ENCODE measurements around the gene PPP1R8. TPM values are rescaled to one million over a fixed set of nuclear protein-coding genes. Genes with fewer than 3 reads are reported as not detected.
"Not testable (repeated sequence)": the region's sequence is repeated elsewhere in the genome, so short reads cannot be mapped to it uniquely, and the experiment has no call there.

The PPP1R8 gene
- total RNA-seq, 2 experiments from 2014 or later, result 57.3 to 72.4 TPM

GRCh38 chr1:27804791-27805190 lies 25.8 kb upstream of the PPP1R8 start:
- intact Hi-C loops (cut with micrococcal nuclease; ENCODE audit: unreplicated experiment), result no loop called here
- no peak overlapping the region for H3K4me3 ChIP-seq (ENCODE audit: low read depth, low read length, poor library complexity, severe bottlenecking)
- CTCF ChIA-PET (ENCODE audit: unreplicated experiment), result no interaction called here

DNA sequence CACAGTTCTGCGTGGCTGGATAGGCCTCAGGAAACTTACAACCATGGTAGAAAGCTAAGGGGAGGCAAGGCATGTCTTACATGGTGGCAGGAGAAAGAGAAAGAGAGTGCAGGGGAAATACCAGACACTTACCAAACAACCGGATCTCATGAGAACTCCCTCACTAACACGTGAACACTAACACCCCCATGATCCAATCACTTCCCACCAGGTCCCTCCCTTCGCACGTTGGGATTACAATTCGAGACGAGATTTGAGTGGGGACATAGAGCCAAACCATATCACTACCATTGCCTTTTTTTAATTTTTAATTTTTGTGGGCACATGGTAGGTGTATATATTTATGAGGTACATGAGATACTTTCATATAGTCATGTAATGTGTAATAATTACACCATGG lies 23.8 kb upstream of the PPP1R8 start:
- H3K79me2 ChIP-seq (ENCODE audit: insufficient read depth, low read depth, low read length), result no peaks in the 10 kb centered on the region
- H3K4me3 ChIP-seq (ENCODE audit: low read depth, low read length, poor library complexity, severe bottlenecking), result no peak overlapping the region
- no peak for DNase-seq (ENCODE audit: low spot score)
- H3K27ac ChIP-seq (ENCODE audit: low read depth, low read length, poor library complexity, severe bottlenecking), result no peak overlapping the region
- H3K36me3 ChIP-seq (ENCODE audit: insufficient read depth, low read length), result peaks cover 45% of the 10 kb centered on the region
- H3K9me2 ChIP-seq (ENCODE audit: insufficient read depth, low read length), result no peaks in the 10 kb centered on the region
- BruUV-seq (replicated peaks), result no TSS peak
- POLR2A ChIA-PET, result interaction anchor here (0.7 kb wide), 1 partner anchor 29 kb away, joined by 3 read pairs; no protein-coding TSS in a partner anchor
- H3K9me3 ChIP-seq (ENCODE audit: low read length), result no peaks in the 10 kb centered on the region
- H2AFZ ChIP-seq (ENCODE audit: low read length), result no peak overlapping the region
- intact Hi-C loops (cut with micrococcal nuclease; ENCODE audit: unreplicated experiment), result no loop called here
- TF ChIP-seq EZH2phosphoT487 (IDR thresholded peaks at IDR 0.05; ENCODE audit: borderline replicate concordance, low read depth, low read length), result no peak
- TF ChIP-seq, protein P1, sequence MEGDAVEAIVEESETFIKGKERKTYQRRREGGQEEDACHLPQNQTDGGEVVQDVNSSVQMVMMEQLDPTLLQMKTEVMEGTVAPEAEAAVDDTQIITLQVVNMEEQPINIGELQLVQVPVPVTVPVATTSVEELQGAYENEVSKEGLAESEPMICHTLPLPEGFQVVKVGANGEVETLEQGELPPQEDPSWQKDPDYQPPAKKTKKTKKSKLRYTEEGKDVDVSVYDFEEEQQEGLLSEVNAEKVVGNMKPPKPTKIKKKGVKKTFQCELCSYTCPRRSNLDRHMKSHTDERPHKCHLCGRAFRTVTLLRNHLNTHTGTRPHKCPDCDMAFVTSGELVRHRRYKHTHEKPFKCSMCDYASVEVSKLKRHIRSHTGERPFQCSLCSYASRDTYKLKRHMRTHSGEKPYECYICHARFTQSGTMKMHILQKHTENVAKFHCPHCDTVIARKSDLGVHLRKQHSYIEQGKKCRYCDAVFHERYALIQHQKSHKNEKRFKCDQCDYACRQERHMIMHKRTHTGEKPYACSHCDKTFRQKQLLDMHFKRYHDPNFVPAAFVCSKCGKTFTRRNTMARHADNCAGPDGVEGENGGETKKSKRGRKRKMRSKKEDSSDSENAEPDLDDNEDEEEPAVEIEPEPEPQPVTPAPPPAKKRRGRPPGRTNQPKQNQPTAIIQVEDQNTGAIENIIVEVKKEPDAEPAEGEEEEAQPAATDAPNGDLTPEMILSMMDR (conservative IDR thresholded peaks at IDR 0.05; ENCODE audit: low read length), result no peak
- no peak overlapping the region for H3K4me2 ChIP-seq (ENCODE audit: low read length)
- H3K4me1 ChIP-seq (ENCODE audit: insufficient read depth, low read length, poor library complexity, severe bottlenecking), result no peaks in the 10 kb centered on the region
- H4K20me1 ChIP-seq (ENCODE audit: insufficient read depth, low read length), result no peaks in the 10 kb centered on the region
- CTCF ChIA-PET (ENCODE audit: unreplicated experiment), result no interaction called here

More at GRCh38 chr1:27804791-27805190, 25.8 kb upstream of the PPP1R8 start:
- TF ChIP-seq, protein P1 (conservative IDR thresholded peaks at IDR 0.05; ENCODE audit: low read length), result no peak
- DNase-seq (ENCODE audit: low spot score), result no peak
- H3K36me3 ChIP-seq (ENCODE audit: insufficient read depth, low read length), result peaks cover 58% of the 10 kb centered on the region
- H3K9me2 ChIP-seq (ENCODE audit: insufficient read depth, low read length), result no peaks in the 10 kb centered on the region
- H4K20me1 ChIP-seq (ENCODE audit: insufficient read depth, low read length), result no peaks in the 10 kb centered on the region
- H3K79me2 ChIP-seq (ENCODE audit: insufficient read depth, low read depth, low read length), result no peaks in the 10 kb centered on the region
- BruUV-seq (replicated peaks), result no TSS peak
- no peaks in the 10 kb centered on the region for H3K4me1 ChIP-seq (ENCODE audit: insufficient read depth, low read length, poor library complexity, severe bottlenecking)
- POLR2A ChIA-PET, result no interaction called here
- H2AFZ ChIP-seq (ENCODE audit: low read length), result no peak overlapping the region
- H3K27ac ChIP-seq (ENCODE audit: low read depth, low read length, poor library complexity, severe bottlenecking), result no peak overlapping the region
- H3K4me2 ChIP-seq (ENCODE audit: low read length), result no peak overlapping the region
- no peaks in the 10 kb centered on the region for H3K9me3 ChIP-seq (ENCODE audit: low read length)

DNA sequence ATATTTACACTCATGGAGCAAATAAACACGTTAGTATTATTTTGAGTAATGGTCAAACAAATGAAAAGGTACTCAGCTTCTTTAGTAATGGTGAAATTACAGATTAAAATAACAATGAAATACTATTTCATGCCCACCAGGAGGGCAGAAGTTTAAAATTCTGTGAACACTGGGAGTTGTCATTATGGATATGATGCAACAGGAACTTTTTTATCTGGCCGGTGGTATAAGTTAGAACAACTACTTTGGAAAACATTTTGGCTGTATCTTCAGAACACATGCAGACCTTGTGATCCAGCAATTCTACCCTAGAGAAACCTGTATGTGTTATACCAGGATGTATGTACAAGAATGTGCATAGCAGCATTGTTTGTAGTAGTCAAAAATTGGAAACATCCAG lies 23.2 kb upstream of the PPP1R8 start:
- intact Hi-C loops (cut with micrococcal nuclease; ENCODE audit: unreplicated experiment), result no loop called here
- H3K4me3 ChIP-seq (ENCODE audit: low read depth, low read length, poor library complexity, severe bottlenecking), result no peak overlapping the region
- ChIA-PET POLR2A (no interaction called here), CTCF (ENCODE audit: unreplicated experiment) (no interaction called here)
- H3K79me2 ChIP-seq (ENCODE audit: insufficient read depth, low read depth, low read length), result no peaks in the 10 kb centered on the region
- H2AFZ ChIP-seq (ENCODE audit: low read length), result no peak overlapping the region
- H3K4me1 ChIP-seq (ENCODE audit: insufficient read depth, low read length, poor library complexity, severe bottlenecking), result no peaks in the 10 kb centered on the region
- TF ChIP-seq, protein P1 (conservative IDR thresholded peaks at IDR 0.05; ENCODE audit: low read length), result no peak
- no peak for TF ChIP-seq EZH2phosphoT487 (IDR thresholded peaks at IDR 0.05; ENCODE audit: borderline replicate concordance, low read depth, low read length)
- no peaks in the 10 kb centered on the region for H3K9me3 ChIP-seq (ENCODE audit: low read length)
- H3K27ac ChIP-seq (ENCODE audit: low read depth, low read length, poor library complexity, severe bottlenecking), result no peak overlapping the region
- no peaks in the 10 kb centered on the region for H4K20me1 ChIP-seq (ENCODE audit: insufficient read depth, low read length)
- H3K36me3 ChIP-seq (ENCODE audit: insufficient read depth, low read length), result peaks cover 39% of the 10 kb centered on the region
- DNase-seq (ENCODE audit: low spot score), result no peak
- no peak overlapping the region for H3K4me2 ChIP-seq (ENCODE audit: low read length)
- BruUV-seq (replicated peaks), result no TSS peak
- H3K9me2 ChIP-seq (ENCODE audit: insufficient read depth, low read length), result no peaks in the 10 kb centered on the region

- CTCF ChIA-PET (ENCODE audit: unreplicated experiment); DNase-seq (ENCODE audit: low spot score); H3K4me1 ChIP-seq (ENCODE audit: insufficient read depth, low read length, poor library complexity, severe bottlenecking); H3K4me3 ChIP-seq (ENCODE audit: low read depth, low read length, poor library complexity, severe bottlenecking); H3K9me2 ChIP-seq (ENCODE audit: insufficient read depth, low read length); H4K20me1 ChIP-seq (ENCODE audit: insufficient read depth, low read length); H3K79me2 ChIP-seq (ENCODE audit: insufficient read depth, low read depth, low read length); H3K4me2 ChIP-seq (ENCODE audit: low read length); H2AFZ ChIP-seq (ENCODE audit: low read length); BruUV-seq (replicated peaks); intact Hi-C loops (cut with micrococcal nuclease; ENCODE audit: unreplicated experiment); H3K9me3 ChIP-seq (ENCODE audit: low read length); POLR2A ChIA-PET; H3K27ac ChIP-seq (ENCODE audit: low read depth, low read length, poor library complexity, severe bottlenecking): not testable (repeated sequence)
- H3K36me3 ChIP-seq (ENCODE audit: insufficient read depth, low read length), result peaks cover 35% of the 10 kb centered on the region
Observed at GRCh38 chr1:27808131-27808530, 22.5 kb upstream of the PPP1R8 start.
